ENCODE data around the gene MAP2K5. TPM values are rescaled to one million over a fixed set of nuclear protein-coding genes. Genes with fewer than 3 reads are reported as not detected.

The MAP2K5 gene
- total and polyA plus RNA-seq, 2 experiments from 2014 or later = 12.4 to 13.7 TPM

DNA sequence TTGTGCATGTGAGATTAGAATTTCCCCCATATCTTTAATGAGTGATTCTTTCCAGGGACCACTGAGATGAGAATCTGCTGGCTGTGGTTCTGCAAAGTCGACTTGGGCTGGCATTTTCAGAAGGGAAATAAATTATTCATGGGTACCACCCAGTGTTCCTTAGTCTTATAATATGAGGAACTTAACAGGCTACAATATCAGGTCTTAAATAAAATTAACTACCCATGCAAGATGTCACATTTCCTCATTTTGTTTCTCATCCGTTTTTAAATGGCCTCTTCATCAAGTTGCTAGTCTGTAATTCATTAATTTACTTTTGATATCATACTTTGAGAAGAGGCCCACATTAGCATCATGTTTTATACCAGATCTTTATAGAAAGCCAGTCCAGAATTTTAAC, 224.5 kb downstream of the MAP2K5 start:
- H3K4me2 ChIP-seq = no peak overlapping the region
- no peak for DNase-seq (ENCODE audit: low spot score)
- H4K20me1 ChIP-seq (ENCODE audit: insufficient read depth, poor library complexity, severe bottlenecking) = no peaks in the 10 kb centered on the region
- no peak overlapping the region for H3K4me3 ChIP-seq
- H3K27ac ChIP-seq = no peak overlapping the region
- H3K27me3 ChIP-seq = no peaks in the 10 kb centered on the region
- WGBS (ENCODE audit: low lambda C conversion rate, missing lambda C conversion rate) = 74% methylated on average over 2 of the region's 2 CpGs
- no peaks in the 10 kb centered on the region for H3K36me3 ChIP-seq (replicated peaks; ENCODE audit: insufficient read depth, low read depth)
- peaks cover under 1% of the 10 kb centered on the region for H3K4me1 ChIP-seq (ENCODE audit: insufficient read depth)
- H3K79me2 ChIP-seq = no peaks in the 10 kb centered on the region
- TF ChIP-seq, protein P1, sequence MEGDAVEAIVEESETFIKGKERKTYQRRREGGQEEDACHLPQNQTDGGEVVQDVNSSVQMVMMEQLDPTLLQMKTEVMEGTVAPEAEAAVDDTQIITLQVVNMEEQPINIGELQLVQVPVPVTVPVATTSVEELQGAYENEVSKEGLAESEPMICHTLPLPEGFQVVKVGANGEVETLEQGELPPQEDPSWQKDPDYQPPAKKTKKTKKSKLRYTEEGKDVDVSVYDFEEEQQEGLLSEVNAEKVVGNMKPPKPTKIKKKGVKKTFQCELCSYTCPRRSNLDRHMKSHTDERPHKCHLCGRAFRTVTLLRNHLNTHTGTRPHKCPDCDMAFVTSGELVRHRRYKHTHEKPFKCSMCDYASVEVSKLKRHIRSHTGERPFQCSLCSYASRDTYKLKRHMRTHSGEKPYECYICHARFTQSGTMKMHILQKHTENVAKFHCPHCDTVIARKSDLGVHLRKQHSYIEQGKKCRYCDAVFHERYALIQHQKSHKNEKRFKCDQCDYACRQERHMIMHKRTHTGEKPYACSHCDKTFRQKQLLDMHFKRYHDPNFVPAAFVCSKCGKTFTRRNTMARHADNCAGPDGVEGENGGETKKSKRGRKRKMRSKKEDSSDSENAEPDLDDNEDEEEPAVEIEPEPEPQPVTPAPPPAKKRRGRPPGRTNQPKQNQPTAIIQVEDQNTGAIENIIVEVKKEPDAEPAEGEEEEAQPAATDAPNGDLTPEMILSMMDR (IDR thresholded peaks at IDR 0.05; ENCODE audit: poor library complexity) = no peak
- TF ChIP-seq EZH2phosphoT487 (IDR thresholded peaks at IDR 0.05; ENCODE audit: low read depth, severe bottlenecking, unreplicated experiment) (no peak), EZH2 (IDR thresholded peaks at IDR 0.05; ENCODE audit: borderline replicate concordance) (no peak)
- no peaks in the 10 kb centered on the region for H3K9me2 ChIP-seq (replicated peaks; ENCODE audit: insufficient read depth)
- no peaks in the 10 kb centered on the region for H3K9me3 ChIP-seq (ENCODE audit: low read depth)
- no peak overlapping the region for H2AFZ ChIP-seq

- Histone ChIP-seq H3K36me3 (replicated peaks; ENCODE audit: insufficient read depth, low read depth) (no peaks in the 10 kb centered on the region), H3K4me3 (no peak overlapping the region), H3K27me3 (no peaks in the 10 kb centered on the region), H4K20me1 (ENCODE audit: insufficient read depth, poor library complexity, severe bottlenecking) (no peaks in the 10 kb centered on the region), H3K4me2 (no peak overlapping the region), H3K79me2 (no peaks in the 10 kb centered on the region), H3K4me1 (ENCODE audit: insufficient read depth) (no peaks in the 10 kb centered on the region), H3K9me2 (replicated peaks; ENCODE audit: insufficient read depth) (no peaks in the 10 kb centered on the region), H3K27ac (no peak overlapping the region), H3K9me3 (ENCODE audit: low read depth) (no peaks in the 10 kb centered on the region), H2AFZ (no peak overlapping the region)
- TF ChIP-seq EZH2 (IDR thresholded peaks at IDR 0.05; ENCODE audit: borderline replicate concordance) (no peak), EZH2phosphoT487 (IDR thresholded peaks at IDR 0.05; ENCODE audit: low read depth, severe bottlenecking, unreplicated experiment) (no peak)
- TF ChIP-seq, protein P1 (IDR thresholded peaks at IDR 0.05; ENCODE audit: poor library complexity) = no peak
- whole genome bisulfite sequencing (ENCODE audit: low lambda C conversion rate, missing lambda C conversion rate) = 89% methylated on average over 7 of the region's 7 CpGs
- DNase-seq (ENCODE audit: low spot score) = no peak
These were observed 225.9 kb downstream of the MAP2K5 start for GRCh38 chr15:67768313-67768977.

DNA sequence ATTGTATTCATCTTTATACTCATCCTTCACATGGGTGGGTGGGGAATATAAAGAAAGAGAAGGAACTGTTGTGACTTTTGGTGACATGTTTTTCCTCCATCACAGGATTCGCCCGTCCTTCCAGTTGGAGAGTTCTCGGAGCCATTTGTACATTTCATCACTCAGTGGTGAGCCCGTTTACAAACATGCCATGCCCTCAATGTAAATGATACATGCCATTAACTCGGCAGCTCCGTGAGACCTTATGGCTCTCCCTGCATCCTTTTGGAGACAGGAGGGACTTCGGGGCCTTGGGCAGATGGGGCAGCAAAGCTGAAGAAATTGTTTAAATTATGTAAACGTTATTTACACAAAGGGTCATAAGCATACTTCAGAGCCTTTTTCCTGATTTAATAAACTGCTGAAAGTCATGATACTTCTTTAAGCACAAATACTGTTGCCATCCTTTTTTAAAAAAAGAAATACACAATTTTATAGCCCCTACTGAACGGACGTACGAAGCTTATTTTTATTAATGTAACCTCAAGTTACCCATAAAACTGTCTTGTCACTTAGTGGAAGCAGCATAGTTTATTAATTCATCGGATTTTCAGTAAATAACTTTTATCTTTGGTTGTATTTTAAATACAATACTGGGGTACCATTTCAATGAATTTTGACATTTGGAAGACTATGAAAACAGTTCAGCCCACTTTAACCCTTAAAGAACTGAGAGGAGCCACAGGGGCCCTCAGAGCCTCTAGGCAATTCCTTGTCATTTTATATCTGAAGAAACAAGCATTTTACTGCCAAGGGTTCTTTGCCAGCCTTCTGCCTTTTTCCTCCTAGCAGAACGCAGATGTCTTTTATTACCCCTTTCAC, 227.2 kb downstream of the MAP2K5 start:
- no peak for TF ChIP-seq EZH2phosphoT487 (IDR thresholded peaks at IDR 0.05; ENCODE audit: low read depth, severe bottlenecking, unreplicated experiment)
- Histone ChIP-seq H3K27me3 (no peaks in the 10 kb centered on the region), H3K36me3 (replicated peaks; ENCODE audit: insufficient read depth, low read depth) (no peaks in the 10 kb centered on the region), H3K79me2 (no peaks in the 10 kb centered on the region), H3K4me3 (no peak overlapping the region), H3K9me3 (ENCODE audit: low read depth) (no peaks in the 10 kb centered on the region), H2AFZ (no peak overlapping the region), H3K9me2 (replicated peaks; ENCODE audit: insufficient read depth) (no peaks in the 10 kb centered on the region), H3K27ac (no peak overlapping the region), H3K4me2 (no peak overlapping the region), H4K20me1 (ENCODE audit: insufficient read depth, poor library complexity, severe bottlenecking) (no peaks in the 10 kb centered on the region), H3K4me1 (ENCODE audit: insufficient read depth) (no peaks in the 10 kb centered on the region)
- 58% methylated on average over 13 of the region's 13 CpGs for WGBS (ENCODE audit: low lambda C conversion rate, missing lambda C conversion rate)
- DNase-seq (ENCODE audit: low spot score) = no peak

DNA sequence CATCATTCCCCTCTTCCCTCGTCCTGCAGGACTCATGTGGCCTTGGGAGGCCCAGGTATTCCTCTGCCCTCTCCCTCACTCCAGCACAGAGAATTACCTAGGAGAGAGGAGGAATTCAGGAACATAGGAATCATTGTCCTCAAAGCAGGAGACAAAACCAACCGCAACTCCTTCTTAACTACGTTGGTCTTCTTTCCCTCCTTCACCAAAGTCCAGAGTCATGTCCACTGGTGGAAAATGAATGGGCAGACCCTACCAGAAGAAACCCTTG, 227.8 kb downstream of the MAP2K5 start:
- Histone ChIP-seq H3K9me2 (replicated peaks; ENCODE audit: insufficient read depth) (no peaks in the 10 kb centered on the region), H3K36me3 (replicated peaks; ENCODE audit: insufficient read depth, low read depth) (no peaks in the 10 kb centered on the region), H4K20me1 (ENCODE audit: insufficient read depth, poor library complexity, severe bottlenecking) (no peaks in the 10 kb centered on the region), H3K9me3 (ENCODE audit: low read depth) (no peaks in the 10 kb centered on the region), H3K4me2 (no peak overlapping the region), H3K79me2 (no peaks in the 10 kb centered on the region), H3K27me3 (no peaks in the 10 kb centered on the region), H3K4me3 (no peak overlapping the region), H3K4me1 (ENCODE audit: insufficient read depth) (no peaks in the 10 kb centered on the region), H2AFZ (no peak overlapping the region), H3K27ac (no peak overlapping the region)
- 63% methylated on average over 3 of the region's 3 CpGs for WGBS (ENCODE audit: low lambda C conversion rate, missing lambda C conversion rate)
- no peak for DNase-seq (ENCODE audit: low spot score)
- TF ChIP-seq EZH2phosphoT487 (IDR thresholded peaks at IDR 0.05; ENCODE audit: low read depth, severe bottlenecking, unreplicated experiment) (no peak), EZH2 (IDR thresholded peaks at IDR 0.05; ENCODE audit: borderline replicate concordance) (no peak)
- TF ChIP-seq, protein P1 (IDR thresholded peaks at IDR 0.05; ENCODE audit: poor library complexity) = no peak
